ENCODE results near the gene APBA3.

APBA3 gene

DNA sequence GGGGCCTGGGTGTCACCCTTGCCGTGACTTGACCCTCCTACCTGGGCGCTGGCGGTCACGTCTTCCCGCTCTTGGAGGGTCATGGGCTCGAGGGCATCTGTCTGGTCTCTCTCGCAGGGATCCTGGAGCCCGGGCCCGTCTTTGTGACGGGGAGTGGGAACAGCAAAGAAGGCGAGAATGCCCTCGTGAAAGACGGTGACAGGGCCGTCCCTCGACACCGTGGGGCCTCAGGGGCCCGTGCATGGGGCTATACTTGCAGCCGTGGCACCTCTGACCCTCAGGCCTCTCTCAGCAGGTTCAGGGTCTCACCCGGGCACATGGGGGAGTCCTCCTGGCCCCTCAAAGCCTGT is 45.6 kb upstream of the APBA3 start:
- CTCF ChIA-PET = interaction anchor here (1.4 kb wide), 1 partner anchor 14 kb away, joined by 3 read pairs; no protein-coding TSS in a partner anchor
- TF ChIP-seq, protein P1, sequence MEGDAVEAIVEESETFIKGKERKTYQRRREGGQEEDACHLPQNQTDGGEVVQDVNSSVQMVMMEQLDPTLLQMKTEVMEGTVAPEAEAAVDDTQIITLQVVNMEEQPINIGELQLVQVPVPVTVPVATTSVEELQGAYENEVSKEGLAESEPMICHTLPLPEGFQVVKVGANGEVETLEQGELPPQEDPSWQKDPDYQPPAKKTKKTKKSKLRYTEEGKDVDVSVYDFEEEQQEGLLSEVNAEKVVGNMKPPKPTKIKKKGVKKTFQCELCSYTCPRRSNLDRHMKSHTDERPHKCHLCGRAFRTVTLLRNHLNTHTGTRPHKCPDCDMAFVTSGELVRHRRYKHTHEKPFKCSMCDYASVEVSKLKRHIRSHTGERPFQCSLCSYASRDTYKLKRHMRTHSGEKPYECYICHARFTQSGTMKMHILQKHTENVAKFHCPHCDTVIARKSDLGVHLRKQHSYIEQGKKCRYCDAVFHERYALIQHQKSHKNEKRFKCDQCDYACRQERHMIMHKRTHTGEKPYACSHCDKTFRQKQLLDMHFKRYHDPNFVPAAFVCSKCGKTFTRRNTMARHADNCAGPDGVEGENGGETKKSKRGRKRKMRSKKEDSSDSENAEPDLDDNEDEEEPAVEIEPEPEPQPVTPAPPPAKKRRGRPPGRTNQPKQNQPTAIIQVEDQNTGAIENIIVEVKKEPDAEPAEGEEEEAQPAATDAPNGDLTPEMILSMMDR (IDR thresholded peaks at IDR 0.05; ENCODE audit: control extremely low read depth, extremely low read depth, low read depth, missing control alignments) = no peak
- no peak for DNase-seq (ENCODE audit: extremely low spot score)
- POLR2A ChIA-PET = no interaction called here

DNA sequence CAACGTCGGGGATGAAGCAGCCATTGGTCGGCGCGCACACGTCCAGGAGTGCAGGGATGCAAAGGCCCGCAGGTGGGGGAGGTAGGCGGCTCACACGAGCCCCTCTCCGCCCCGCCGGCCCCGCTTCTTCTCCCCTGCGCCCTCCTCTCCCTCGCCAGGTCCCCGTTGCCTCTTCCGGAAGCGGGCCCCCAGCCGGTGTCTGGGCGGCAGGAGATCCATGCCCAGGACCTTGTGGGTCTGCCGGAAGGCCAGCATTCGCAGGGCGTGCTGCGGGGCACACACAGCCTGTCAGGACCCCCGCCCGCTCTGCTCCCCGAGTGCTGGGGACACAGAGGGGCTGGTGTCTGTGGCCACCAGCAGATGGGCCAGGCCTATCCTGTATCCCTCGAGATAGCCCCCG is 44.4 kb upstream of the APBA3 start:
- CTCF ChIA-PET = interaction anchor here (1.4 kb wide), 1 partner anchor 16 kb away, joined by 3 read pairs; no protein-coding TSS in a partner anchor
- TF ChIP-seq, protein P1 (IDR thresholded peaks at IDR 0.05; ENCODE audit: control extremely low read depth, extremely low read depth, low read depth, missing control alignments) = no peak
- POLR2A ChIA-PET = interaction anchor here (0.7 kb wide), 1 partner anchor 19 kb away, joined by 3 read pairs; no protein-coding TSS in a partner anchor
- DNase-seq (ENCODE audit: extremely low spot score) = no peak

DNA sequence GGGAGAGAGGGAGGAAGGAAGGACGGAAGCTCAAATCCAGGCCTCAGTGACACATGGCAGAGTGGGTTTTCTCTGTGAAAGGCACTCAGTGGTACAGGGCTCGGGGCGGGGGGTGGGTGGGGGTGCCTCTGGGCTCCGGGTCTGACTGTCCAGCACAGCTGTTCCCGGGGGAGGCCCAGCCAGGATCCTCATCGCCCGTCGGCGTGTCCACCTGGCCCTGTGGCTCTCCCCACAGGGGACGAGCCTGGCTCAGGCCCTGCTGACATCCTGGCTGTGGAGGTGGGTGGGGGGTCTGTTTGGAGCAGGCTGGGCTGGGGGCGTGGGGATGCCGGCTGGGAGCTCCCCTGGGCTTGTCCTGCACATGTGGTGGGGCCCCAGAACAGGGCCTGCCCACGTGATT is 42.9 kb upstream of the APBA3 start:
- CTCF ChIA-PET = interaction anchor here (1.8 kb wide), 1 partner anchor 18 kb away, joined by 7 read pairs; no protein-coding TSS in a partner anchor
- TF ChIP-seq, protein P1 (IDR thresholded peaks at IDR 0.05; ENCODE audit: control extremely low read depth, extremely low read depth, low read depth, missing control alignments) = no peak
- POLR2A ChIA-PET = no interaction called here
- DNase-seq (ENCODE audit: extremely low spot score) = no peak

DNA sequence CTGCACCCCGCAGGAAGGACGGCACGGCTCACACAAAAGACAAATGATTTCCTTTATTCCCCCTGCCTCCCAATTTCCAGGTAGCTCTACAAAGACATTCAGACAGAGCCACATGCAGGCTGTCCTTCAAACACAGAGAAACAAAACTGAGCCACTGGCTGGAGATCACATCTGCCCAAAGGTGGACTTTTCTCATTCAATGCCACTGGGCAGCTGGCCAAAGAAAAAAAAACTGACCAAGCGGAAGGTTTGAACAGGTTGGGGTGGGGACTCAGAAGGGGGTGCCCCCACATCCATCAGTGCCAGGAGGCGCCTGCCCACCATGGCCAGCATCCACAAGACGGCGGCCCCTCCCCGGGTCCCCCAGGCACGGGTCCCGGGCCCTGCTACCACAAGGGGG is 42.5 kb upstream of the APBA3 start:
- CTCF ChIA-PET = interaction anchor here (1.8 kb wide), 1 partner anchor 18 kb away, joined by 7 read pairs; no protein-coding TSS in a partner anchor
- no peak for DNase-seq (ENCODE audit: extremely low spot score)
- POLR2A ChIA-PET = no interaction called here
- TF ChIP-seq, protein P1 (IDR thresholded peaks at IDR 0.05; ENCODE audit: control extremely low read depth, extremely low read depth, low read depth, missing control alignments) = no peak

DNA sequence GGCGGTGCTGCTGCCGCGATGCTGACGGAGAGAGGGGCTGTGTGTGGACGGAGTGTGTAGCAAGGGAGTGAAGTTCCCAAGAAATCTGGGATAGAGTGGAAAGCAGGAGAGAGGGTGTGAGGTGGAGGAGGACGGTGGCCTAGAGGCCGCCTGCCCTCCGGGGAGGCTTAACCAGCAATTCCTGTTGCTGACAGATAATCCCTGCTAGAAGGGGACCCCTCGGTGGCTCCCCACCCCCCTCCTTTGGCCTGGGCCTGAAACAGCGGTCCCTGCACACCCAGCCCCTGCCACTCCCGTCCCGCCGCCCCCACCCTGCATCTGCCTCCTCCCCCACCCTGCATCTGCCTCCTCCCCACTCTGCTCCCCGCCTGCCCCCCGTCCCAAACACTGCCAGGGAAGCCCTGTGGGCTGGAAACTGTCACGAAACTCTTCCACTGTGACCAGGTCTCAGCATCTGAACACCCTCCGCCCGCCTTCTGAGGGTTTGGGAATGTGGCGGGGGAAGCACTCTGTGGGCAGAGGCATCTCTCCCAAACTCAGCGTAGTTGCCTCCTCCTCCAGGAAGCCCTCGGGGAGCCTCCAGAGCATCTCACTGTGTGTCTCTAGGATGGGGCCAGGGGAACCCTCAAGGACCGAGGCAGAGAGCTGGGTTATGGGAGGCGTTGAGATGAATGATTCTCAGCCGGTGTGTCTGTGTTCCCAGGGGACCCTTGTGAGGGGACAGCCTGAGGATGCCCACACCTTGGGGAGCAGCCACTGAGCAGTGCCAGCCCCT is 41.8 kb upstream of the APBA3 start:
- TF ChIP-seq, protein P1 (IDR thresholded peaks at IDR 0.05; ENCODE audit: control extremely low read depth, extremely low read depth, low read depth, missing control alignments) = no peak

DNA sequence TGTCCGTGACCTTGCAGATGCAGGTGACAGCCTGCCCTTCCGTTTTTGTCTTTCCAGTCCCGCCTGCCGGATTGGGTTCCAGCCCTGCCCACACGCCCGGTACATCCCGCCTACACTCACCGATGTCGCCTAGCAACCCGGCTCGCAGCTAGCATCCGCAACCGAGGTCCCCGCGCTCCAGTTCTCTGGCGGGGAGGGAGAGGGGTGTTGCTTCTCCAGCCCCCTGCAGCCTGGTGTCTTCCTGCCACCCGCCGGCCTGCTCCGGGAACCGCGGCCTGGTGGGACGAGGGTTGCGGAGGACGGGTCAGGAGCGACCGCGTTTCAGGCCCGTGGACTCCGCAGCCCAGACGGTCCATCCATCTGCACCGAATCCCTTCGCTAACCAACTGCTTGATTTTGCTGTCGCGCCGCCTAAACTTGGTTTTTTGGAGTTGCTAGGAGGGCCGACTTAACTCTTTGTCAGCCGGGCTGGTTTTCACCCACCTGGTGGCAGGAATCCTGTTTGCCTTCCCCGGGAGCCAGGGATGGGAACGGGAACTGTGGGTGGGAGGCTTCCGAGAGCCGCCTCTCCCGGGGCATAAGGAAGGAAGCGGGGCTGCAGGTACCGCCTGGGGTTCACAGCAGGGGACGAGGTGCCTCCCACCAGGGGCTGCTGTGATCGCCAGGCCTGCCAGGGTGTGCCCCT is 40.1 kb upstream of the APBA3 start:
- TF ChIP-seq, protein P1 (IDR thresholded peaks at IDR 0.05; ENCODE audit: control extremely low read depth, extremely low read depth, low read depth, missing control alignments) = no peak
- ChIA-PET CTCF (no interaction called here), POLR2A (no interaction called here)
- DNase-seq (ENCODE audit: extremely low spot score) = peak; percentile 57

More for the DNA sequence above, 41.8 kb upstream of the APBA3 start:
- ChIA-PET CTCF (interaction anchor here (1.8 kb wide), 1 partner anchor 19 kb away, joined by 7 read pairs; no protein-coding TSS in a partner anchor), POLR2A (no interaction called here)
- no peak for DNase-seq (ENCODE audit: extremely low spot score)
